ENCODE data around the gene RNASE7. TPM values are rescaled to one million over a fixed set of nuclear protein-coding genes. Genes with fewer than 3 reads are reported as not detected.
"Not testable (repeated sequence)": the region's sequence is repeated elsewhere in the genome, so short reads cannot be mapped to it uniquely, and the experiment has no call there.

Gene RNASE7, protein sequence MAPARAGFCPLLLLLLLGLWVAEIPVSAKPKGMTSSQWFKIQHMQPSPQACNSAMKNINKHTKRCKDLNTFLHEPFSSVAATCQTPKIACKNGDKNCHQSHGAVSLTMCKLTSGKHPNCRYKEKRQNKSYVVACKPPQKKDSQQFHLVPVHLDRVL
- total RNA-seq (2014; rRNA removed; shearing (Covaris generic)): not detected in 2 replicates

DNA sequence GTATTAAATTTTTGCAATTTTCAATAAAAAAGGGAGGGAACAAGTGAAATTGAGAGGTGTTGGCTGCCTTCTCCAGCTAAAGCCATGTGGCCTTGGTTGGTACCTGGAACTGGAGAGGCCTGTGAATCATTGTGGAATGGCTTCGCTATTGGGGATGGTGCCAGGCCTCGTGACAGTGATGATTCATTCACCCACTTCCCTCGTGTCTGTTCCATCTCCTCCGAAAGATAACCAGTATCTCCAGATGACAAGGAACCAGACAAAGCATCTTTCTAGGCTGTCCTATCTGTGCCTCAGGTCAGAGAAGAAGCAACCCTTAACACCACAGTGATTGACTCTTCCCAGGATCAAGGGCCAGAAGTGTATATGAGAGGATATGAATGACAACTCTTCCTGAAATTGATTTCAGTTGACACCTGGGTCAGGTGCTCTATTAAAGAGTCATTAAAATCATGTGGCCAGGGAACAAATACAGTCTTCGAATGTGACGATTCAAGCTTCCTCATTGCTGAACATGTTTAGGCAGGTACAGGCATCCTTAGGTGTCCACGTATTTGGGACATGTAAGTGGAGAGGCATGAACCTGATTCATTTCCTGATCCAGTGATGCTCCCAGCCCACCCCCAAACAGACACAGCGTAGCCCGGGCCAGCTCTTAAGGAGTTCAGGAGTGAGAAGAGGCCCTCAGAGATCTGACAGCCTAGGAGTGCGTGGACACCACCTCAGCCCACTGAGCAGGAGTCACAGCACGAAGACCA lies at the start of gene RNASE7:
Gene RNASE7, plus strand, starts transcription at position 687 of the 758 bp plus-strand sequence. CDS start 631 bp downstream, outside the sequence.
- peak; percentile 60 for DNase-seq (ENCODE audit: low read depth)

DNA sequence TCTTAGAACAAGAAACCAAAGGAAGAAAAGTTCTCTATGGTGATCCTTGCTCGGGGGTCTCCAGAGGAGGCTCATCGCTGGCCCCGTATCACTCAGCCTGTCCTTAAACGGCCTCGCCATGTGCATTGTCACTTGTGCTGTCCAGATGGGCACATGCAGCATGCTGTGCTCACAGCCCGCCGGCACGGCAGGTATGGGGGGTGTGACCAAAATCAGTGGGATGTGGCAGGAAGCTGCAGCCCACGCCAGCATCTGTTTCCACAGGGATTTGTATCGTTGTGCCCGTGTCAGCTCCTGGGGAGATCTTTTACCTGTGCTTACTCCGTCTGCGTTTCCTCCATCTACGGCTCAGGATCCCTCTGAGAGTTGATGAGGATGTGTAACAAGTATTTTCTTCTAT lies 45.6 kb upstream of the RNASE7 start:
- no peak for DNase-seq (ENCODE audit: low read depth)

DNA sequence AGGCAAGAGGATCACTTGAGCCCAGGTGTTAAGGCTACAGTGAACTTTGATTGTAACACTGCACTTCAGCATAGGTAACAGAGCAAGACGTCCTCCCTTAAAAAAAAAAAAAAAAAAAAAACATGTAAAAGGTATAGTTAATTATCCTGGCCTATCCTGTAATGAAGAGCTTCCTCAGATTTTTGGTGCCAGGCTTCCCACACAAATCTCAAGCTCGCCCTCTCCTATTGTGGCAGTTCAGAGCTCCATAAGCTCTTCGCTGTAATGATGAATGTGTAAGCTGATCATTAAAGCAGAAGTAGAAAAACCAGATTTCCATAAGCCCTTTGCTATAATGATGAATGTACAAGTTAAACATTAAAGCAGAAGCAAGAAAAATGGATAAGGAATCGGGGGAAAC lies 45.0 kb upstream of the RNASE7 start:
- no peak for DNase-seq (ENCODE audit: low read depth)

DNA sequence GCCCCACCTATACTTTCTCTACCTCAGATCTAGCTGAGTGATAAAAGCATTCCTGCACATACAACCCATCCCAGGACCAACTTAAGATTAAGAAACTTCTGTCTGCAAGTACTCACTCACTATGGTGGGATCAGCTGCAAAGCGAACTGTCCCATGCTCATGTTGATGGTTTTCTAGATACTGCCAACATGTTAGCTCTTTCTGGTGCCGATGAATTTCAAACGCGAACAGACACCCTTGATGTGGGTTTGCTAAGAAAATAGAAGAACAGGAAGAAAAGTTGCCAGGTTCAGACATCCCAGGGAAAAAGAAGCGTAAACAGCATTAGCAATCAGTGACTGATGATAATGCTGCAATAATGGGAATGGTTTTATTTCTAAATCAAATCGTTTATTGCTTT lies 44.6 kb upstream of the RNASE7 start:
- no peak for DNase-seq (ENCODE audit: low read depth)

DNA sequence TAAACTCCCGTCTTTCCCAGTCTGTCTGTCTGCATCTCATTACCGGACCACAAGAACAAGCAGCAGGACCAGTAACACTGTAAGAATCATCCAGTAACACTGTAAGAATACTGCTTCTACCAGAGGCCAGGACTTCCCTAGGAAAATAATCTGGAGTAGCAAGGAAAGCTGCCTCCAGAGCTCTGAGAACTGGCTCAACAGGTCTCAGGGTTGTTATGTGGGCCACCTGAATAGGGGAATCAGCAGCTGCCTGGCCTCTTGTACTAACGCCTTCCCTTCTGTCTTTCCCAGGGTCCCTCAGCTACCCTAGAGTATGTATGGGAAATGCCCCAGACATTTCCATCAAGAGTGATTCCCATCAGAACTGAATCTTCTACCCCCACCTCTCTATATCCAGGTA lies 44.0 kb upstream of the RNASE7 start:
- DNase-seq (ENCODE audit: low read depth): no peak

DNA sequence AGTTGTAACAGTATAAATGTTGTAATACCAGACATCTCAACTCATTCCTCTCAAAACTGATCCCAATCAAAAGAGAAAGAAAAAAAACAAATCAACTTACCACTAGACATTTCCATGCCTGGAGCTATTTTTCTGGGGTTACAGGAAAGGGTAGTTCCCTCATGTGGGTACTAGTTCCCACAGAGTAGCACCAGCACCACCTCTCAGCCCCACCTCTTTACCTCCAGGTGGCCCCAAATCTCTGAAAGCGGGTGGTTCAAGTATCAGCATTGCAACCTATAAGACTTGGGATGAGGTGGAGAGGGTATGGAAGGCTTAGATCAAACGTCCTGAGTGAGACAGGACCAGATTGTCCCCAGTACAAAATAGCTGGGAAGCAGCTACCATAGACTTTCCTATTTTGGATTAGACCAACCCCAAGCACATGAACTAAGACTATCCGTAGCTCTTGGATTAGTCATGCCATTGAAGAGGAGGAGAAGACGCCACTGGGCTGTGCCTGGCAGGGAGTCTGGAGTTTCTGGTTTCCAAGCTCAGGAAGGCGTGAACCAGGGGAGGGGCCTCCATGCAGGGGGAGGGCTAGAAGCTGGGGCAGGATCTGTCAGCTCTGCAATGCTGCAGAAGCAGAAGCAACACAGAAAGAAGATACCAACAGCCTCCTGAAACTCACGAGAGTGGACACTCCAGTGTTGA lies 43.3 kb upstream of the RNASE7 start, which contains the start of gene SLC39A2:
Gene SLC39A2, plus strand, starts transcription at position 620 of the 693 bp plus-strand sequence. CDS start 154 bp downstream, outside the sequence.
- peak; percentile 59 for DNase-seq (ENCODE audit: low read depth)

DNA sequence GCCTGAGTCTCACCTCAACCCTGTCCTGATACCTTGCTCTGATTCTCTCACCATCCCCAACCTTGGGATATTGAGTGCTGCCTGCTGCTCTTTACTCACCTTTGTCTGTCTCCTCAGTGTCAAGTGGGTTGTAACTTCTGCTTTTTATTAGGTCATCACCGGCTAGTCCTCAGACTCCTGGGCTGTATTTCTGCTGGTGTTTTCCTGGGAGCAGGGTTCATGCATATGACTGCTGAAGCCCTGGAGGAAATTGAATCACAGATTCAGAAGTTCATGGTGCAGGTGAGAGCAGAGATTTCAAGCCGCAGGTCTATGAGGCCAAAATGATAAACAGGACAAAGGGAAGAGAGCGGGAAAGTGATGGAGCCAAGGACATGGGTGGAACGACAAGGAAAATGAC lies 42.6 kb upstream of the RNASE7 start:
- DNase-seq (ENCODE audit: low read depth): no peak

DNA sequence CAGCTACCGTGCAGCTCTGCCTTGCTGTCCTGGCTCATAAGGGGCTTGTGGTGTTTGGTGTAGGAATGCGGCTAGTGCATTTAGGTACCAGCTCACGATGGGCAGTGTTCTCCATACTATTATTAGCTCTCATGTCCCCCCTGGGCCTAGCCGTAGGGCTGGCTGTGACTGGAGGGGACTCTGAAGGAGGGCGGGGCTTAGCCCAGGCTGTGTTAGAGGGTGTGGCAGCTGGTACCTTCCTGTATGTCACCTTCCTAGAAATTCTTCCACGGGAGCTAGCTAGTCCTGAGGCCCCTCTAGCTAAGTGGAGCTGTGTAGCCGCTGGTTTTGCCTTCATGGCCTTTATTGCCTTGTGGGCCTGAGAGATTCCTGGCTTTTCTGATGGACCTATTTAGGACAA lies 40.9 kb upstream of the RNASE7 start:
- DNase-seq (ENCODE audit: low read depth): no peak

DNA sequence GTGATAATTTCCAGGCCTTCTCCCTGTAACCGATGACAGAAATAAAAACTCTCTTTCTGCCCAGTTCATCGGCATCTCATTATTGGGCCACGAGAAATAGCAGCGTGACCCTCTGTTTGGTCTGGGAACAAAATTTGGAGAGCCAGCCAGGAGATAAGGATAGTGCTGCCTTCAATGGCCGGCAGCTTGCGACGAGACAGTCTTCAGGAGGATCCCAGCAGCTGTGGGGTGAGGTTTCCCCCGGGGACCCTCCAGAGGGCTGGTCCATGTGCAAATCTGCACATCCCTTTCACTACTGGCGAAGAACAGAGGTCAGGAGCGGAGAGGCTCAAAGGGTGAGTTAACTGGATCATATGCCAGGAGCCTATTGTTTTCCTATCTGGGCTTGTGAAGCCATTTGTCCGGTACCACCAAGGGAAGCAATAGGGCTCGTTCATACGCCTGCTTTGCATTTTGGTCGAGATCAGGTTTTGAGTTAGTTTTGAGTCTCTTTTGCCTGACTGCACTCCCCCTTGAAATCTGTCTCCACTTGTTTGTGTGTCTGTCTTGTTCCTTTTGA lies 38.3 kb upstream of the RNASE7 start:
- no peak for DNase-seq (ENCODE audit: low read depth)

DNA sequence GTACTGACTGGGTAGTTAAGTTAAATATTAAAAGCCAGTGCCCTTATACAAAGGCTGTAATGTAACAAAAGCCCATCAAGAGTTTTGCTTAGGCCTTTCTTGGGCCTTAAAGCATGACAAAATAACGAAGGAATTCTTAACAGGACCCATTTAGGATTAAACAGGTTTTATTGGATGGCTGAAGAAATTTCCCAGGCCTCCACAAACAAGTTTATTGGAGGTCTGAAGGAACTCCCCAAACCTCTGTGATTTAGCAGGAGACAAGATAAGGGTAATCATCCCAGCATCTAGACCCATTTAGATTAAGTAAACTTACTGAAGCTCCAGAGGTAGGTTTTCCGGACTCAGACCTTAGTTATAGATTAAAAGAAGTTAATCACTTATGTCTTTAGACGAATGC lies 32.4 kb upstream of the RNASE7 start:
- DNase-seq (ENCODE audit: low read depth): not testable (repeated sequence)

DNA sequence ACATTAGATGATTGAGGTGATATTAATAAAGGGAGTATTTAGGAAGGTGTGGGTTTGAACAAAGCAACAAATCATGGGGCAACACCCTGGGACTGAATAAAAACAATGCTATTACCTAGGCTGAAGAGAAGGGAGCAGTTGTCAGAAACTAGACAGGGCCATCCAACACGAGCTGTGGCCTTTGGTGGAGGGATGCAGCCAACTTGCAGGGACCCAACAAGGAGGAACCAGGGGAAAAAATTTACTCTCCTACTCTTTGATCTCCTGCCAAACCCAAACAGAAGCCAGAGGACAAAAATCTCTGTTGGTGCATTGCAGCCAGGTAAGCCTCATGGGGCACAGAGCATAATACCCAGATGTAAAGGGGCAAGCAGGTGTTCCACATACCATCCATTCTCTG lies 31.0 kb upstream of the RNASE7 start:
- no peak for DNase-seq (ENCODE audit: low read depth)

DNA sequence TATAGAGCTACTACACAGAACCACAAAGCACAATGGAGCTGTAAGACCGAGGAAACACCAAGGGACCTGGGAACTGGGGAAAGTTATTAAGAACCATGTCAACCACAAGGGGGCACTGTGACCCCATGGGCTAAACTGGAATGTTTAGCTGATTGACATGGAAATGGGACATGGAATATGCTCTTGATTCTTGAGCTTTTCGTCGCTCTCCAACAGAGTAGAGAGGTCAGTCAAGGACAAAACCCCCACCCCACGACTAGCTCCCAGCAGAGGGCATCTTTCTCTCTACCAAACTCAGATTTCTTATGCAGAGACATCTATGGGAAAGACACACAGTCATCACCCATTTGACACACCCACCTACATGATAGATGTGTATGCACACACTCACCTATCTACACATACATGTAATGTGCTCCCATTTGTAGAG lies 27.4 kb upstream of the RNASE7 start:
- DNase-seq (ENCODE audit: low read depth): peak; percentile 79

DNA sequence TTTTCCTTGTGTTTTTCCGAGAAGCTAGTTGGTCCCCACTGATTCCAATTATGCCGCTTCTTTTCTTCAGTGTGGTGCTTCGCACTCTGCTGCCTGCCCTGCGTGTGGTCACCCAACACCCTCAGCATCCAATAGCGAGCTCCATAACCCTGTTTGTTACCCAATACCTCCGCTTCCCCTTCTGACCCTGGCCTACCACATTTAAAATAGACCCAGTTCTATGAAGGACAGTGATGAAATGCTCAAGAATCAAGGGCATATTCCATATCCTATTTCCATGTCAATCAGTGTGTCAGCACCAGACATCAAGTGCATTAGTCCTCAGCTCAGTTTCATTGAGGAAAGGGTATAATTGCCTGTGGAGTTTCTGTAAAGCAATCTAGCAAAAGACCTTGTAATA lies 26.9 kb upstream of the RNASE7 start:
- no peak for DNase-seq (ENCODE audit: low read depth)

DNA sequence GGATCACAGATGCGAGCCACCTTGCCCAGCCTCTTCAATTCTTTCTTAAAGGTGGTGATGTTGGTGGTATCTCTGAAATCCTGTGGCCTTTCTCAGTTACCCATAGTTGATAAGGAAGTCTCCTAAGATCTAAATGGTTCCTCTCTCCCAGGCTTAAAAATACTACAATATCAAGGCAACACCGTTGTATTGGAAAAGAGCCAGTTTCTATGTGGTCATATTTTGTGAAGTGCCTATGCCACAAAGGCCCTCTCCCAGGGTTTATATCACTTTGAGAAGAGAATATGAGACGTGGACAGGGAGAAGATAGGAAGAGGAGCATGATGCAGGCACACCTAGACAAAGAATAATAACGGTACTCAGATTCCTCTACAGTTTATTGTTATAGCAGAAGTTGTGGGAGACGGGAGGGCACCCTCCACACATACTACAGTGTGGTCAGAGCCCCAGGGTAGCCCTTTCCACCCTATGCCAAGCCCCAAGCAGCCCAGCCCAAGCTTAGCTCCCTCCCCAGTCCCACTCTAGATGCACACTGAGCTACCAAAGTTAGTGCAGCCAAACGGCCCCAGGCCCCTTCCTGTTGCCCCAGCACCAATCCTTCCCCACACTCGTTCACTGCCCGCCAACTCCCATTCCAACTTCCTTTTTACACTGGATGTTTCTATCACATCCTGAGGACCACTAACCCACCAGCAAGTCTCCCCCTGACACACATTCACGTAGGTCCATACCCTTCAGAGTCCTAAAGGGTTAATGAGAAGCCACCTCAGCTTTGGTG lies 25.6 kb upstream of the RNASE7 start:
- no peak for DNase-seq (ENCODE audit: low read depth)

DNA sequence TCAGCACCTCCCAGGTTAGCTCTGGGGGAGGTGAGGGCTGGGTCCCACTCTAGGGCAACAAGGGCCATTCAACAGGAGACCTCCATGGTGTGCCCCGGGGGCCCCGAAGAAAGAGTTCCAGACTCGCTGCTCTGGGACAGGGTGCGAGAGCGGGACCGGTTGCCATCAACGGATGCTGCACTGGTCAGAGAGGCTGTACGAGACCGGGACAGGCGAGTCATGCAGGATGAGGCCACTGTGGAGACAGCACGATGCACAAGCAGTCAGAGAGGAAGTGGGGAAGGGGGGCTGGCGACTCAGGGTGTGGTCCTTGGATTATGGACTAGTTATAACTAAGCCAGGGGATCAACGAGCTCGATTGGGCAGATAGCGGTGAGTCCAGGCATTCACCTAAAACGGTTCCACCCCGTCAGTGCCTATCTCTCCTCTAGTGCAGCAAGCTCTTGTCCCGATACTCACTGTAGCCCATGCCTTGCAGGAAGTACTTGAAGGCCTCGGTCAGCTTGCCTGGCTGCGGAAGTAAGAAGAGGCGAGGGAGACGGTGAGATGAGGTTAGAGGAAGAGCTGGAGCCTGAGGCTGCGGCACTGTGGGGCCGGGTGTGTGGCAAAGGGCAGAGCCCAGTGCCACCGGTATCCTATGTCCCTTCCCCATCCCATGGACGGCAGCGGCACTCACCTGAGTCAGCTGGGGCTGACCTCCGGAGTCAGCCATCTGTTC lies 24.5 kb upstream of the RNASE7 start:
- no peak for DNase-seq (ENCODE audit: low read depth)

DNA sequence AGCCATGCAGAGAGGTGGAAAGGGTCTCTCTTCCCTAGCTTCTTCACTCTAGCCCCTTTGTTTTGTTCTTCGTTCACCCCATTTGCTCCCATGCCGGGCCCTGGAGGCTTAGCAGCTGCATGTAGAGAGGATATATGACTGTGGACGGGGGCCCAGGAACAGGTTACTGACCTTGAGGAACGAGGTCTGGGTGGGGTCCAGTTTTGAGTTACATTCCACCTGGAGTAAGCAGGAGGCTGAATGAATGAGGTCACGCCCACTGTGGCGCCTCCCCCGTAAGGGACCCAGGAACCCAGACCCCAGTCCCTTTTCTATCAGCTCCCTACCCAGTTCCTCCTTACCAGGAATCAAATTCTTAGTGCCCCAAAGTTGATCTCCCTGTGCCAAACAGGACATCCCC lies 23.9 kb upstream of the RNASE7 start:
- DNase-seq (ENCODE audit: low read depth): no peak

DNA sequence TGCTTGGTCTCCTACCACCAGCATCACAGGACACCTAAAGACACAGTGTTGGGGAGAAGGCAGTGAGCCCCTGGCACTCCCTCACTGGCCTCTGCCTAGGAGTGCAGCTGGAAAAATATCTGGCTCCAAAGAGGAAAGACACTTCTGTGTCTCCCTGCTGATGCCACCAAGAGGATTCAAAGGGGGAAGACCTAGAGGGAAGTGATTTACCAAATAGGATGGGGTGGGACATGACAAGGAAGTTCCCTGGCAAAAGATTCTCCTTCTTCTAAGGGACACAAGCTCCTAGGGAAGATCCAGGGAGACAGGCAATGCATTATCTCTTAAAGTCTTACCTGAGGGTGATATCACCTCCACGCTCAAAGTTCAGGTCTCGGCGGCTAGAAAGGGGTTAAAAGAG lies 23.4 kb upstream of the RNASE7 start:
- DNase-seq (ENCODE audit: low read depth): no peak

DNA sequence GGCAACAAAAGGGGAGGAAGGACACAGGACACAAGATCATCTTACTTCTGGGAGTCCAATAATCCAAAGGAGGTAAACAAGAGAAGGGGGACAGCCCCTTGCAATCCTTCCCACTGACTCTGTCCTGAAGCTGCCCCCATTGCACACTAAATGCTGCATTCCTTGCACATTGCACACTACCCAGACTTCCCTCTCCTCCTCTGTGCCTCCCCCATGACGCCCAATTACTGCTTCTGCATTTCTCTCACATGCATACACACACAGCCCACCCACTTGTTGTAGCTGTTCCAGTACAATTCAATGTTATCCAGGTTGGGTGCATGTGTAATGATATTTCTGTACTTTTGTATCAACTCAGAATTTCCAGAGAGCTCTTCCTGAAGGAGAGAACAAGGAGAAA lies 22.8 kb upstream of the RNASE7 start:
- no peak for DNase-seq (ENCODE audit: low read depth)

DNA sequence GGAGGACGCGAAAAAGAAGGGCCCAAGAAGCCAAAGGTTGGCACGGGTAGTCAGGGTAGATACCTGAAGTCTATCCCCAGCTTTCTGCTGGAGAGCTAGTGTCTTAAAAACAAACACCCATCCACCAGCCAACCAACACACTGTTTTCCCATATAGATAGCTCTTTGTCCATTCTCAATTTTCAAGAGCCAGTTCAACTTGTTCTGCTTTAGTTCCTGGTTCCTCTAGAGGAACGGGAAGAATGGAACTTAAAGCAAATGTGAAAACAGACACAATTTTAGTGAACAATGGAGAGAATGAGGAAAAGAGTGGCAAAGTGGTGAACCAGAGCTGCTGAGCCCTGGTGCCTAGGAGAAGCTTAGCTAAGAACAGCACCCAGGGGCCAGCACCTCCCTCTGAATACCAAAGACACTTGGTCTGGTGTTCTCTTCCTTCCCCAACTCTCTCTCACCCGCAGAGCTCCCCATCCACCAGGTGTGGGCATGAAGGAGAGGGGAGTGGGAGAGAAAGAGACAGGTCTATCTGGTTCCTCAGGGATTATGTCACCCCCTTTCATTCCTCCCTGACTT lies 21.1 kb upstream of the RNASE7 start:
- DNase-seq (ENCODE audit: low read depth): no peak

DNA sequence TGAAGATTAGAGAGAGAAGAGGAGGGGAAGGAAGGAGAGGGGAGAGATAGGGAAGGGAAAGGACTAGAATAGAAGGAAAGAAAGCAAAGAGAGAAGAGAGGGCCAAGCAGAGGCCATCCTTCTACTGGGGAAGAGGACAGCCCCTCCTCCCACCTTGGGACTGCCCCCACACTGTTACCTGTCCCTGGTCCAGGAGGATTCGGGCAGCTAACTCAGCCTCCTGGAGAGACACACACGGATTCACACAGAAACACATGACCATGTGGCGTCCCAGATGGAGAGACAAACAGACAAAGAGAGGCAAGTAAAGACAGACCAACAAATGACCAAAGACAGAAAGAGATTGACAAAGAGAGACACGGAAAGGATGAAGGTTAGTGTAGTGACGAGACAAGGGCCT lies 19.5 kb upstream of the RNASE7 start:
- DNase-seq (ENCODE audit: low read depth): no peak

DNA sequence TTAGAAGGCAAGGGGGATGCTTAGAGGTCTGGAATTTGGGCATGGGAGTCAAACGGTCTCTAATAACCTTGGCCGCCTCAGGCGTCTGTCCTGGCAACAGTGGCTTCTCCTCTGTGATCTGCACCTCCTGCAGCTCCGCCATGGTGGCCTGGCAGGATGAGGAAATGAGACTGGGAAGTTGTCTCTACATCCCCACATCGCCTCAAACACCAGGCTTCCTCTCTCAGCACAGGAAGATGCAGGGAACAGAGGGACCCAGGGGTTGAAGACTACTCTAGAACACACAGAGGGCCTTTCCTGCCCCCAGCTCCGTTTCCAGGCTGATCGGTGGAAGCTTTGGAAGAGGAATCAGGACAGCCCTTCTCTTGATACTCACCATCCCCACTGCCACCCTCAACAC lies 19.0 kb upstream of the RNASE7 start:
- no peak for DNase-seq (ENCODE audit: low read depth)

Measured in M059J (cell line).